GM10248 (cell line): ENCODE measurements around the gene EME2.
"Not testable (repeated sequence)": the region's sequence is repeated elsewhere in the genome, so short reads cannot be mapped to it uniquely, and the experiment has no call there.

Experiments
- CTCF ChIA-PET: fragments of 300-600 bp; sonication (Branson Sonifier 250); formaldehyde crosslinking; extraction: SDS; loops from one replicate; lab custom pipeline; 2021; ENCODE audit warnings: antibody characterized with exemption; lab: Yijun Ruan, JAX
- POLR2A ChIA-PET: fragments of 350-650 bp; sonication (Branson Sonifier 250); formaldehyde crosslinking; extraction: SDS; loops from one replicate; lab custom pipeline; 2020; ENCODE audit warnings: antibody characterized with exemption; lab: Yijun Ruan, JAX
- DNase-seq: peaks from one replicate; pipeline ENCODE4 v3.0.0; 2012; ENCODE audit errors: extremely low spot score
- TF ChIP-seq, protein P1 (sequence below): IDR thresholded peaks from 2 replicates; pipeline ENCODE4 v1.5.1; 2012; ENCODE audit warnings: mild to moderate bottlenecking, low read depth; ENCODE audit errors: extremely low read depth, missing control alignments, control extremely low read depth

EME2 gene

DNA sequence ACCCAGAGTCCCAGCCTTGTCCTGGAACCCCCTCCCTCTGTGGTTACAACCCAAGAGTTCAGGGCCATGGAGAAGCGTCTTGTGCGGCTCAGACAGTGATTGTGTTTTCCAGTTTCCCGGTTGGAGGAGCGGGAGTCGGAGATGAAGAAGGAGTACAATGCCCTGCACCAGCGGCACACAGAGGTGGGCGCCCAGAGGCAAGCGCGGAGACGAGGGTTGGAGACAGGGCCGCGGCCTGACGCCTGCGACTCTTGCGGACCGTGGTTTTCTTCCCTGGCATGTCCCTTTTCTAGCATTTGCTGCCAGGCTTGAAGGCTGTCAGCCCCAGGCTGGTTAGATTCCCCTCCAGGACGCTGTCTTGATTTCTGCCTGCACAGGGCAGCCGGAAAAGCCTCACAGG is 43.6 kb upstream of the EME2 start:
- POLR2A ChIA-PET, result no interaction called here

DNA sequence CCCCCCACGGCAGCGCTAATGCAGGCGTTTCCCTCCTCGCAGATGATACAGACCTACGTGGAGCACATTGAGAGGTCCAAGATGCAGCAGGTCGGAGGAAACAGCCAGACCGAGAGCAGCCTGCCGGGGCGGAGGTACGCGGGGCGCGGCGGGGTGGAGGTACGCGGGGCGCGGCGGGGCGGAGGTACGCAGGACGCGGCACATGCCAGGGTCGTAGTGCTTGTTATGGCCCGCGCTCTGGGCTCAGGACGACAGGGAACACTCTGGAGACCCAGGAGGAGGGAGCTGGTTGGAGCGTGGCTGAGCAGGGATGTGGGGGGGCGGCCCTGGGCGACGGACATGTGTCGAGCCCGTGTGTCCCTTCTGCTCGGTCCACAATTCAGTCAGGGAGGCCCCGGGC is 43.2 kb upstream of the EME2 start:
- TF ChIP-seq, protein P1, sequence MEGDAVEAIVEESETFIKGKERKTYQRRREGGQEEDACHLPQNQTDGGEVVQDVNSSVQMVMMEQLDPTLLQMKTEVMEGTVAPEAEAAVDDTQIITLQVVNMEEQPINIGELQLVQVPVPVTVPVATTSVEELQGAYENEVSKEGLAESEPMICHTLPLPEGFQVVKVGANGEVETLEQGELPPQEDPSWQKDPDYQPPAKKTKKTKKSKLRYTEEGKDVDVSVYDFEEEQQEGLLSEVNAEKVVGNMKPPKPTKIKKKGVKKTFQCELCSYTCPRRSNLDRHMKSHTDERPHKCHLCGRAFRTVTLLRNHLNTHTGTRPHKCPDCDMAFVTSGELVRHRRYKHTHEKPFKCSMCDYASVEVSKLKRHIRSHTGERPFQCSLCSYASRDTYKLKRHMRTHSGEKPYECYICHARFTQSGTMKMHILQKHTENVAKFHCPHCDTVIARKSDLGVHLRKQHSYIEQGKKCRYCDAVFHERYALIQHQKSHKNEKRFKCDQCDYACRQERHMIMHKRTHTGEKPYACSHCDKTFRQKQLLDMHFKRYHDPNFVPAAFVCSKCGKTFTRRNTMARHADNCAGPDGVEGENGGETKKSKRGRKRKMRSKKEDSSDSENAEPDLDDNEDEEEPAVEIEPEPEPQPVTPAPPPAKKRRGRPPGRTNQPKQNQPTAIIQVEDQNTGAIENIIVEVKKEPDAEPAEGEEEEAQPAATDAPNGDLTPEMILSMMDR, result no peak
- ChIA-PET POLR2A (no interaction called here), CTCF (no interaction called here)
- DNase-seq, result no peak

More for the DNA sequence above, 43.6 kb upstream of the EME2 start:
- TF ChIP-seq, protein P1, result no peak
- CTCF ChIA-PET, result no interaction called here
- no peak for DNase-seq

DNA sequence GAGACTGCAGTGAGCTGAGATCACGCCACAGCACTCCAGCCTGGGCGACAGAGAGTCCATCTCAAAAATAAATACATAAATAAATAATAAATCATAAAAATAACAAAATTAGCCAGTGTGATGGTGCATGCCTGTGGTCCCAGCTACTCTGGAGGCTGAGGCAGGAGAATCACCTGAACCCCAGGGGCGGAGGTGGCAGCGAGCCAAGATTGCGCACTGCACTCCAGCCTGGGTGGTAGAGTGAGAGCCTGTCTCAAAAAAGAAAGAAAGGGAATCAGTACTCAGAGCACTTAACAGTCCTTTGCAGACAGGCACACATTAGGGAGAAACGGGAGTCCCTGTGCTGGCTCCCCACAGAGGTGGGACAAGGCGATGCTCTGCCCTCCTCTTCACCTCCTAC is 41.5 kb upstream of the EME2 start:
- CTCF ChIA-PET, result no interaction called here
- TF ChIP-seq, protein P1, result no peak
- POLR2A ChIA-PET, result no interaction called here
- DNase-seq, result no peak

DNA sequence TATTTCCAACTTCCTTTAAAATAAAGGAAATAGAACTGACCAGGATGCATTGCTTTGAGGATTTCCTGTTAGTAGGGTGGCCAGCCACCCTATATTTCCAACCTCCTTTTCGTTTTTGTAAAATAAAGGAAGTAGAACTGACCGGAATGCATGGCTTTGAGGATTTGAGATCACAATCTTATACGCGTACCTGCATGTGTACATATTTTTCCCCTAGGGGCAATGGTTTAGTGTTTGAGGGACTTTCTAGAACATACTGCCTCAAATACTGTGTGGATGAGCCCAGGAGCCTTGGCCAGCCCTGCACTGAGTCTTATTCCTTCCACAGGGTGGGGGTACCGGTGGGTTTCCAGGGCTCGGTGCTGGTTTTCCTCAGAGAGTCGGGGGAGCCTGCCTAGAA is 41.0 kb upstream of the EME2 start:
- POLR2A ChIA-PET, result no interaction called here
- CTCF ChIA-PET, result interaction anchor here (1.5 kb wide), 1 partner anchor 14 kb away, joined by 4 read pairs; no protein-coding TSS in a partner anchor
- DNase-seq, result no peak
- TF ChIP-seq, protein P1, result no peak

DNA sequence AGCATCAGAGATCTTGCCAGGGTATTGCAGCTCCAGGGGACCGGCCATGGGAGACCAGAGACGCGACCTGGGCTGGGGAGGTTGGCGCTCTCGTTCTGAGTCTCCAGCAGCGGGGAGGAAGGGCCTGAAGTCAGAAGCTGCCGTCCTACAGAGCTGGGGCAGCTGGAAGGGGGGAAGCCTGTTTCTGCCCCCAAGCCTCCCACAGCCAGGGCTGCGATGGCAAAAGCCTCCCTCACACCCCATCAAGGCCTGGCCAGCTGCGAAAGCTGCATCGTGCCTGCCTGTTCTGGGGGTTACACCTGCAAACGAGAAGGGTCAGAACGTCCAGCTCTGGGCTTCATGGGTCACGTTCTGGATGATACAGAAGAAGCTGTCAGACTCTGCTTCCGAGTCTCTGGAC is 40.5 kb upstream of the EME2 start:
- CTCF ChIA-PET, result interaction anchor here (0.6 to 1.5 kb wide), 2 partner anchors 14 to 42 kb away, joined by 3 to 4 read pairs; no protein-coding TSS in a partner anchor
- TF ChIP-seq, protein P1, result no peak
- DNase-seq, result no peak
- POLR2A ChIA-PET, result interaction anchor here (0.6 kb wide), 1 partner anchor 71 kb away, joined by 3 read pairs; no protein-coding TSS in a partner anchor

DNA sequence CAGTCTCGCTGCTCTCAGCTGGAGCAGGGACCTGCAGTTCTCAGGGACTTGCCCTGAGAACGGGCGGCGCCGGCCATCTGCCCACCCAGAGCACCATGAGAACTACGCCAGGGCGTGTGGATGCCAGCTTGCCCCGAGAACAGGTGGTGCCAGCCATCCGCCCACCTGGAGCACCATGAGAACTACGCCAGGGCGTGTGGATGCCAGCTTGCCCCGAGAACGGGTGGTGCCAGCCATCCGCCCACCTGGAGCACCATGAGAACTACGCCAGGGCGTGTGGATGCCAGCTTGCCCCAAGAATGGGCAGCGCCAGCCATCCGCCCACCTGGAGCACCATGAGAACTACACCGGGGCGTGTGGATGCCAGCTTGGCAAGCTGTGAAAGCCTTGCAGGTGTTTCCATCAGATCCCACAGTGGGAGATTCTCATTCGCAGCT is 40.0 kb upstream of the EME2 start:
- not testable (repeated sequence) for DNase-seq

DNA sequence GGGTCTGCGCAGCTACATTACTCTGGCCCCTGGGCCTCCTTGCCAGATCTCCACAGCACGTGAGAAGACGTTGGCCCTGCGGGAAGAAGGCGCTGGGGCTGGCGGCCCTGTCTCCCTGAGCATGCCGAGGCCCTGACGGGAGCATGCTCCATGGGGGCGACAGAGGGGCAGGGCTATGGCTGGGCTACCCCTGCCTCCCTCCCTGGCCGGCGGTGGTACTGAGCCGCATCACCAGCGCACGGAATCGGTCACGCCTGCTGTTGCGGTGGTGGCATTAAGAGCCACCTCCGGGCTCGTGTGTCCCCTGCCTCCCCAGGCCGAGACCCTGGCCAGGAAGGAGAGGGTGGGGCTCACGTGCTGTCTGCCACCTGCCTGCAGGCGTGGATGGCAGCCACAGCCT is 38.5 kb upstream of the EME2 start:
- TF ChIP-seq, protein P1, result no peak
- no peak for DNase-seq
- POLR2A ChIA-PET, result no interaction called here
- CTCF ChIA-PET, result no interaction called here

More for the DNA sequence above, 40.0 kb upstream of the EME2 start:
- ChIA-PET CTCF (interaction anchor here (0.6 to 1.5 kb wide), 2 partner anchors 13 to 42 kb away, joined by 3 to 4 read pairs; no protein-coding TSS in a partner anchor), POLR2A (interaction anchor here (0.6 kb wide), 1 partner anchor 71 kb away, joined by 3 read pairs; no protein-coding TSS in a partner anchor)
